ENCODE data around the gene UBE2M.
A peak's percentile ranks its signal among the peaks of the same experiment; 100 is the strongest.

UBE2M gene

GRCh38 chr19:58547323-58548312 is 10.8 kb downstream of the UBE2M start:
- Histone ChIP-seq H3K36me3 (ENCODE audit: low read depth) (peaks cover 75% of the 10 kb centered on the region), H3K27me3 (ENCODE audit: insufficient read depth, poor library complexity, severe bottlenecking) (no peaks in the 10 kb centered on the region), H3K4me1 (ENCODE audit: insufficient read depth, poor library complexity, severe bottlenecking) (peaks cover 5% of the 10 kb centered on the region), H3K9me3 (ENCODE audit: severe bottlenecking) (no peaks in the 10 kb centered on the region), H3K4me3 (ENCODE audit: severe bottlenecking) (no peak overlapping the region), H3K27ac (ENCODE audit: poor library complexity, severe bottlenecking) (peak overlapping the region; percentile 80)
- TF ChIP-seq, protein P1, sequence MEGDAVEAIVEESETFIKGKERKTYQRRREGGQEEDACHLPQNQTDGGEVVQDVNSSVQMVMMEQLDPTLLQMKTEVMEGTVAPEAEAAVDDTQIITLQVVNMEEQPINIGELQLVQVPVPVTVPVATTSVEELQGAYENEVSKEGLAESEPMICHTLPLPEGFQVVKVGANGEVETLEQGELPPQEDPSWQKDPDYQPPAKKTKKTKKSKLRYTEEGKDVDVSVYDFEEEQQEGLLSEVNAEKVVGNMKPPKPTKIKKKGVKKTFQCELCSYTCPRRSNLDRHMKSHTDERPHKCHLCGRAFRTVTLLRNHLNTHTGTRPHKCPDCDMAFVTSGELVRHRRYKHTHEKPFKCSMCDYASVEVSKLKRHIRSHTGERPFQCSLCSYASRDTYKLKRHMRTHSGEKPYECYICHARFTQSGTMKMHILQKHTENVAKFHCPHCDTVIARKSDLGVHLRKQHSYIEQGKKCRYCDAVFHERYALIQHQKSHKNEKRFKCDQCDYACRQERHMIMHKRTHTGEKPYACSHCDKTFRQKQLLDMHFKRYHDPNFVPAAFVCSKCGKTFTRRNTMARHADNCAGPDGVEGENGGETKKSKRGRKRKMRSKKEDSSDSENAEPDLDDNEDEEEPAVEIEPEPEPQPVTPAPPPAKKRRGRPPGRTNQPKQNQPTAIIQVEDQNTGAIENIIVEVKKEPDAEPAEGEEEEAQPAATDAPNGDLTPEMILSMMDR (IDR thresholded peaks at IDR 0.05; ENCODE audit: poor library complexity, severe bottlenecking): no peak
- DNase-seq (ENCODE audit: low spot score) (no peak), ATAC-seq (ENCODE audit: low read depth) (no peak)

DNA sequence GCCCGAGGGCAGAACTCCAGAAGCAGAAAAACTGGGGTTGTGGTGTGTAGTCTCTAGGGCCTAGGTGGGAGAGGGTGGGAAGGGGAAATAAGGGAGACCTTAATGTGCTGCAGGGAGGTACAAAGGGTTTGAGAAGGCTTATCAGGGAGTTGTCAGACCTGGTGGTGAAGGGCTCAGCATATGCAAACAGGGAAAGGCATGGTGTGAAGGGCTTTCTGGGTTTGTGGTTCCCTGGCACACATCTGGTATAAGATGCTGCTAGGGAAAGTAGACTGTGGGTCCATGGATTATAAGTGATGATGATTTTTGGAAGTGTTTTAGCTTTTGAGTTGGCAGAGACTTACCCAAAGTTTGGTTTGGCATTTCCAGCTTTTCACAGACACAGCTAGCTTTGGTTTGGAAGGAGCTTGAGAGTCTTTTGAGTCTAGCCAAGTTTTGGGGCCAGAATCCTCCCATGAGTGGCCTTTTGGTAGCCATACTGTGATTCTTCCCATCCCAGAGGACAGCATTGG is 12.3 kb downstream of the UBE2M start:
- TF ChIP-seq, protein P1 (IDR thresholded peaks at IDR 0.05; ENCODE audit: poor library complexity, severe bottlenecking): no peak
- no peaks in the 10 kb centered on the region for H3K9me3 ChIP-seq (ENCODE audit: severe bottlenecking)
- H3K27me3 ChIP-seq (ENCODE audit: insufficient read depth, poor library complexity, severe bottlenecking): no peaks in the 10 kb centered on the region
- peak overlapping the region; percentile 82 for H3K4me3 ChIP-seq (ENCODE audit: severe bottlenecking)
- H3K36me3 ChIP-seq (ENCODE audit: low read depth): peaks cover 61% of the 10 kb centered on the region
- H3K27ac ChIP-seq (ENCODE audit: poor library complexity, severe bottlenecking): peak overlapping the region; percentile 80
- no peak for ATAC-seq (ENCODE audit: low read depth)
- DNase-seq (ENCODE audit: low spot score): no peak
- peaks cover 5% of the 10 kb centered on the region for H3K4me1 ChIP-seq (ENCODE audit: insufficient read depth, poor library complexity, severe bottlenecking)

- peaks cover 5% of the 10 kb centered on the region for H3K4me1 ChIP-seq (ENCODE audit: insufficient read depth, poor library complexity, severe bottlenecking)
- H3K36me3 ChIP-seq (ENCODE audit: low read depth): peaks cover 55% of the 10 kb centered on the region
- peak overlapping the region; percentile 80 for H3K27ac ChIP-seq (ENCODE audit: poor library complexity, severe bottlenecking)
- ATAC-seq (ENCODE audit: low read depth) (no peak), DNase-seq (ENCODE audit: low spot score) (no peak)
- peak overlapping the region; percentile 82 for H3K4me3 ChIP-seq (ENCODE audit: severe bottlenecking)
- H3K9me3 ChIP-seq (ENCODE audit: severe bottlenecking): no peaks in the 10 kb centered on the region
- TF ChIP-seq, protein P1 (IDR thresholded peaks at IDR 0.05; ENCODE audit: poor library complexity, severe bottlenecking): no peak
- no peaks in the 10 kb centered on the region for H3K27me3 ChIP-seq (ENCODE audit: insufficient read depth, poor library complexity, severe bottlenecking)
These were observed 13.0 kb downstream of the UBE2M start for GRCh38 chr19:58545286-58546018.

- no peak for ATAC-seq (ENCODE audit: low read depth)
- H3K9me3 ChIP-seq (ENCODE audit: severe bottlenecking): no peaks in the 10 kb centered on the region
- H3K27me3 ChIP-seq (ENCODE audit: insufficient read depth, poor library complexity, severe bottlenecking): no peaks in the 10 kb centered on the region
- TF ChIP-seq, protein P1 (IDR thresholded peaks at IDR 0.05; ENCODE audit: poor library complexity, severe bottlenecking): no peak
- H3K4me1 ChIP-seq (ENCODE audit: insufficient read depth, poor library complexity, severe bottlenecking): peaks cover 5% of the 10 kb centered on the region
- peak overlapping the region; percentile 80 for H3K27ac ChIP-seq (ENCODE audit: poor library complexity, severe bottlenecking)
- H3K36me3 ChIP-seq (ENCODE audit: low read depth): peaks cover 48% of the 10 kb centered on the region
- peak overlapping the region; percentile 82 for H3K4me3 ChIP-seq (ENCODE audit: severe bottlenecking)
- no peak for DNase-seq (ENCODE audit: low spot score)
These were observed 13.7 kb downstream of the UBE2M start for GRCh38 chr19:58544591-58545285.
